Right cardiac atrium (tissue), 5 donors: ENCODE measurements around the gene MAD2L2. TPM values are rescaled to one million over a fixed set of nuclear protein-coding genes. Genes with fewer than 3 reads are reported as not detected.

ENCODE experiments used
- ATAC-seq, 2 donors: fragments of 200-7000 bp; cut with Tn5 transposase; one replicate each; pipeline versions ENCODE4 v1.8.0 to v1.9.1; 2020; ENCODE audit warnings: moderate library complexity in 2 of 2, mild to moderate bottlenecking in 1 of 2
- DNase-seq, 3 donors: peaks; one replicate each; pipeline ENCODE4 v3.0.0-alpha.2; 2020
- H3K27ac ChIP-seq: one replicate; pipeline ENCODE4 v1.5.1; 2013; ENCODE audit warnings: mild to moderate bottlenecking, low read length, control low read depth, moderate library complexity
- H3K27me3 ChIP-seq: one replicate; pipeline ENCODE4 v1.6.1; 2013; ENCODE audit not compliant: control insufficient read depth, insufficient read depth
- H3K4me1 ChIP-seq: one replicate; pipeline ENCODE4 v1.6.1; 2013; ENCODE audit warnings: low read length; ENCODE audit not compliant: control insufficient read depth, insufficient read depth
- H3K4me3 ChIP-seq: one replicate; pipeline ENCODE4 v1.5.1; 2013; ENCODE audit warnings: low read length, control low read depth
- H3K9me3 ChIP-seq: one replicate; pipeline ENCODE4 v1.6.1; 2013; ENCODE audit warnings: low read length; ENCODE audit not compliant: control insufficient read depth
- WGBS: extraction: QIAGEN DNeasy Blood & Tissue Kit; methylation state at CpG from one replicate; pipeline ENCODE4 v1.1.7; 2013; 5-methylcytosine and 5-hydroxymethylcytosine counted together
- intact Hi-C, 4 donors: fragments of 100-400 bp; cut with DNase I; formaldehyde crosslinking; loops; one replicate each; pipeline versions ENCODE4 v1.11.0 to v1.14.0; 2022 to 2023
- polyA plus RNA-seq: library from polyadenylated mRNA; stranded (reverse); fragments of 200-250 nt; gene quantifications from one replicate; pipeline ENCODE4 v1.2.3, GENCODE V29; 2013
- total RNA-seq, 4 donors: library from RNA; stranded (reverse); fragmentation: NEBNext Ultra II Directional; extraction: Animal tissue kit (Norgen Biotek cat#: 25700); gene quantifications; one replicate each; pipeline ENCODE4 v1.2.1, GENCODE V29; 2021
- donor health status: healthy with polysubstance abuse.
- donor health status: DM: no; HTN: yes; CAD: no.
- donor health status: DM: no; HTN: no; CAD: no.
- donor health status: DM: no; HTN: yes; CAD: no; lungs with severe emphysema.
- donor health status: DM: yes; HTN: yes; CAD: no.

The MAD2L2 gene
- total and polyA plus RNA-seq, 5 donors, result 15.5 to 22.8 (median 17.6) TPM

DNA sequence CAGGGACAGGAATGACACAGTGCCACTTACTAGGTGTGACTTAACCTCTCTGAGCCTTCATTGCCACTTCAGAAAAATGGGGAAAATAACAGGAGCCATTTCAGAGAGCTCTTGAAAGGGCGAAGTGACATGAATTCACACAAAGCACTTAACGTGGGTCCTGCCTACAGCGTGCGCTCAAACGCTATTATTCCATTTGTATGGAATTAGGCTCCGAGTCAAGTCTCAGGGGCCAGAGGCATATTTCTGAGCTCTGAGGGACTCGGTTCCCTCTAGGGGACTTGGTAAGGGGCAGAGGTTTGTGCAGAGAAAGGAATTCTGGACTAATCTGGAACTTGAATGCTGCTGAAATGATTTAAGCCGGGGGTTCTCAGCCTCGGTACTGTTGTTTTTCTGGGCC, 24.6 kb upstream of the MAD2L2 start:
- no peaks in the 10 kb centered on the region for H3K27me3 ChIP-seq
- ATAC-seq, result no peak
- WGBS, result 77% methylated on average over 9 of the region's 9 CpGs
- no peaks in the 10 kb centered on the region for H3K9me3 ChIP-seq
- no peak overlapping the region for H3K4me3 ChIP-seq
- no peak for DNase-seq
- no peaks in the 10 kb centered on the region for H3K4me1 ChIP-seq
- H3K27ac ChIP-seq, result no peak overlapping the region
- intact Hi-C loops, result loop anchor here in 2 of 4 donors (5.0 to 10.0 kb wide), 2 partner anchors 43 to 51 kb away; partner anchors contain the start of genes FBXO2 (in 1 of the 2), FBXO44 (in 1 of the 2) and FBXO6 (in 1 of the 2)

DNA sequence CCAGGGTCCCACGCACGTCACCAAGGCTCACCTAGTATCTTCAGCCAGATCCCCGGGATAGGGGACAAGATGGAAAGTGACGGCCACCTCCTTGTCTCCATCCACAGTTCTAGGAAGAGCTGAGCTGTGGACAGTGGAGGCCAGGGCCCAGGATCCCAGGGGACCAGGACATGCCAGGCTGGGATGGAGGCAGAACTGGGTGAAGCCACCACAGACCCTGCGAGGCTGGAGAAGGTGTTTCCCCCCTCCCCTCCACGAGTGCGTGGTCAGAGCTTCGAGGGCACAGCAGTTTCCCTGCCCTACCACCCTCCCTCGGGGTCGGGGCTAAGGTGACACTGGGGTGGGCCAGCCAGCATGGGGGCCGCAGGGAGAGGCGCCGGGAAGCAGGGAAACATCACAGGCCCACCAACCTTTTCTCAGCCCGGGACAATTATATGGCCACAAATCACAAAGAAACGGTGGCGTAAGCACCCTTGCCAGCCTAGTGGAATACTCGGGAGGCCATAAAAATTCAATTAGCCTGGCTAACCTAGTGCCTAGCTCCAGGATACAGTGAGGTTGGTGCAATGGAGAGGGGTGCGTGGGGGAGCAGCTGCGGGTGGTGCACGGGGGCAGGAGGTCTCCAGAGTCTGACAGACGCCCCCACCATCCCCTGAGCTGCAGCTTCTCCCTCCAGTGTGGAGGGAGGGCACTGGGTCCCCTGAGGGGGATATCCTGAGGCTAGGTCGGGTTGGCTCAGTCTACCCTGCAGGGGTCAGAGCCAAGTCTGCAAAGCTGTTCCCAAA, 23.9 kb upstream of the MAD2L2 start:
- intact Hi-C loops, result loop anchor here in 2 of 4 donors (5.0 to 10.0 kb wide), 2 partner anchors 43 to 50 kb away; partner anchors contain the start of genes FBXO2 (in 1 of the 2), FBXO44 (in 1 of the 2) and FBXO6 (in 1 of the 2)
- DNase-seq (no peak), ATAC-seq (no peak)
- Histone ChIP-seq H3K27me3 (no peaks in the 10 kb centered on the region), H3K9me3 (no peaks in the 10 kb centered on the region), H3K27ac (no peak overlapping the region), H3K4me3 (no peak overlapping the region), H3K4me1 (no peaks in the 10 kb centered on the region)
- WGBS, result 79% methylated on average over 22 of the region's 22 CpGs

DNA sequence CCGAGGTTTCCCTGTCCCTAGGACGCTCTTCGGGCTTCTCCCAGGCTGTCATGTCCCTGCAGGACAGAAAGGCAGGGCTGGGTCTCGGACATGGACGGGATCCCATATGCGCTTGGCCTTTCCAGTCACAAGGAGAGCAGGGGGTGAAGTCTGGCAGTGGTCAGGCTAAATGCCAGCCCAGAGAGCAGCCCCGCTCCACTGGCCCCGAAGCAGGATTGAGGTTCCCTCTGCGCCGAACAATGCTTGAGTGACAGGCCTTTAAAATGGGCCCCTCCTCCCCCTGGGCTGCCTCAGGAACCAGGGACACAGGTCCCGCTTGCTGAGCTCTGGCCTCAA, 23.2 kb upstream of the MAD2L2 start:
- Histone ChIP-seq H3K9me3 (no peaks in the 10 kb centered on the region), H3K27ac (no peak overlapping the region), H3K27me3 (no peaks in the 10 kb centered on the region), H3K4me1 (no peaks in the 10 kb centered on the region), H3K4me3 (no peak overlapping the region)
- intact Hi-C loops, result loop anchor here in 1 of 4 donors (10.0 kb wide), 1 partner anchor 49 kb away; the partner anchor contains the start of genes FBXO2 and FBXO44
- 63% methylated on average over 11 of the region's 11 CpGs for WGBS
- no peak for ATAC-seq
- no peak for DNase-seq

DNA sequence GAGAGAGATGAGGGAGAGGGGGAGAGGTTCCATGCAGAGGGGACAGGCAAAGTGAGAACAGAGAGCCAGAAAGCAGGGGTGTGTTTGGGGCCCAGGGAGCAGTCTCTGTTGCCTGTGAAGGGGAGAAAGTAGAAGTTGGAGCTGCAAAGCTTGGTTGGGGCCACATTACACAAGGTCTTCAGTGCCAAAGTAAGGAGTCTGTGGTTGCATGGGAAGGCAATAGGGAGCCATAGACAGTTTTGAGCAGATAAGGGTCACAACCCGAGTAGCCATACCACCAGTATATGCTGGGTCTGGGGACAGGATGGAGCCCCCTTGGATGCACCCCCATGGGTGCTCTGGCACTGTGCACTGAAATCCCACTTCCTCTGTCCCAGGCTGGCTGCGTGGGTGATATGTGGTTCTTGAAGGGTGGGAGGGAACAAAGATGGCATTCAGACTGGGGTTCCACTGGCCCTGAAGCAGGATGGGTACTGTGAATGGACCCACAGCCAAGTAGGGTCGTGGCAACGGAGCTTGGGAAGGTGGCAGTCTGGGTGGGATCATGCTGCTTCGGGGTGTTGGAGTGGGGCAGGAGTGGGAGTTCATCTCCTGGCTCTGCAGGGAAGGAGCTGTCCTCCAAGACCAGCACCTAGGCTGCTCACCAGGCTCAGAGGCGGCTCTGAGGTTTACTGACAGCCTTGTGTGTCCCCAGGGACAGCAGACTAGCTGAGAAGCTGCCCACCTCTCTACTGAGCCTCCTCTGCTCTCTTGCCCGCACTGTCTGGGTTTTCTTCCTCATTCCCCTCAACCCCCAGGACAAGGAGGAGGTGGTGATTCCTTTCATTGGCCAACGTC, 22.6 kb upstream of the MAD2L2 start:
- WGBS, result 60% methylated on average over 8 of the region's 8 CpGs
- H3K4me1 ChIP-seq, result no peaks in the 10 kb centered on the region
- H3K9me3 ChIP-seq, result no peaks in the 10 kb centered on the region
- no peak for ATAC-seq
- no peak for DNase-seq
- H3K4me3 ChIP-seq, result no peak overlapping the region
- no peaks in the 10 kb centered on the region for H3K27me3 ChIP-seq
- no peak overlapping the region for H3K27ac ChIP-seq
- intact Hi-C loops, result loop anchor here in 1 of 4 donors (10.0 kb wide), 1 partner anchor 49 kb away; the partner anchor contains the start of genes FBXO2 and FBXO44

DNA sequence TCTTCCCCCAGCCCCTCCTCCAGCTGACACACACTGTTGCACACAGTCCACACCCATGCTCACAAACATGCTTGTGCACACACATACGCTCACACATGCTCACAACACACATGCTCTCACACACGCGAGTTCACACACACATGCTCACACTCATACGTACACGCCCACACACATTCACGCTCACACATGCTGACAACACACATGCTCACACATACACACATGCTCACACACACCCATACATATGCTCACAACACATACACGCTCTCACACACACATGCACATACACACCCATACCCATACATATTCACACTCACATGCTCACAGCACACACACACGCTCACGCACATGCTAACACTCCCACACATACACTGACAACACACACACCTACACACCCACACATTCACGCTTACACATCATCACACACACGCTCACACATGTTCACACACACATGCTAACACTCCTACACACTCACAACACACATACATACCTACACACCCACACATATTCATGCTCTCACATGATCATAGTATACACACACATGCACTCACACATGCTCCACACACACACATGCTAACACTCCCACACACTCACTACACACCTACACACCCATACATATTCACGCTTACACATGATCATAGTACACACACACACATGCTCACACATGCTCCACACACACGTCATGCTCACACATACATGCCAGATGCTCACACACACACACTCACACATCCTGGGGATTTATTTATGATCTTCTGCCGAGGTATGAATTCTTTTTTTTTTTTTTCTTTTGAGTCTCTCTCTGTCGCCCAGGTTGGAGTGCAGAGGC, 21.2 kb upstream of the MAD2L2 start:
- DNase-seq, result no peak
- H3K4me3 ChIP-seq, result no peak overlapping the region
- no peaks in the 10 kb centered on the region for H3K9me3 ChIP-seq
- no peaks in the 10 kb centered on the region for H3K27me3 ChIP-seq
- no peaks in the 10 kb centered on the region for H3K4me1 ChIP-seq
- WGBS, result 83% methylated on average over 15 of the region's 15 CpGs
- intact Hi-C loops, result loop anchor here in 1 of 4 donors (10.0 kb wide), 1 partner anchor 47 kb away; the partner anchor contains the start of genes FBXO2 and FBXO44
- no peak overlapping the region for H3K27ac ChIP-seq
- no peak for ATAC-seq

DNA sequence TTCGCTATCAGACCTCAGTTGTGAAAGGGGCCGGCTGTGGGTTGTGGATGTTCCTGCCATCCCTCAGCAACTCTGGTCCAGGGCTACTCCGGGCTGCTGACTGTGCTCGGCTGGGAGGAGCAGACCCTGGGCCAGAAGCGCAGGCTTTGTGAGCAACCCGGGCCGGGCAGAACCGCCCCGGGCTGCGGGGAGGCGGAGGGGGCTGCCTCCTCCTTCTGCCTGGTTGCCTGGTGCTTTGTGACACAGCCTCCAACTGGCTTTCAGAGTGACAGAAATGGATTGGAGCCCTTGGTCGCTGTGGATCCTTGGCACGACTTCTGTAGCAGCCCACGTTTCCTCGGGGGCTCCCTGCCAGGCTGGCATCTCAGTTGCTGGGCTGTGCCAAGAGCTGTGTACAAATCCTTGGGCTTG, 20.6 kb upstream of the MAD2L2 start:
- Histone ChIP-seq H3K27me3 (no peaks in the 10 kb centered on the region), H3K27ac (no peak overlapping the region), H3K9me3 (no peaks in the 10 kb centered on the region), H3K4me3 (no peak overlapping the region), H3K4me1 (no peaks in the 10 kb centered on the region)
- WGBS, result 22% methylated on average over 15 of the region's 15 CpGs
- DNase-seq (no peak), ATAC-seq (peak in 1 of 2 donors; percentile 25)
- intact Hi-C loops, result loop anchor here in 1 of 4 donors (10.0 kb wide), 1 partner anchor 47 kb away; the partner anchor contains the start of genes FBXO2 and FBXO44

DNA sequence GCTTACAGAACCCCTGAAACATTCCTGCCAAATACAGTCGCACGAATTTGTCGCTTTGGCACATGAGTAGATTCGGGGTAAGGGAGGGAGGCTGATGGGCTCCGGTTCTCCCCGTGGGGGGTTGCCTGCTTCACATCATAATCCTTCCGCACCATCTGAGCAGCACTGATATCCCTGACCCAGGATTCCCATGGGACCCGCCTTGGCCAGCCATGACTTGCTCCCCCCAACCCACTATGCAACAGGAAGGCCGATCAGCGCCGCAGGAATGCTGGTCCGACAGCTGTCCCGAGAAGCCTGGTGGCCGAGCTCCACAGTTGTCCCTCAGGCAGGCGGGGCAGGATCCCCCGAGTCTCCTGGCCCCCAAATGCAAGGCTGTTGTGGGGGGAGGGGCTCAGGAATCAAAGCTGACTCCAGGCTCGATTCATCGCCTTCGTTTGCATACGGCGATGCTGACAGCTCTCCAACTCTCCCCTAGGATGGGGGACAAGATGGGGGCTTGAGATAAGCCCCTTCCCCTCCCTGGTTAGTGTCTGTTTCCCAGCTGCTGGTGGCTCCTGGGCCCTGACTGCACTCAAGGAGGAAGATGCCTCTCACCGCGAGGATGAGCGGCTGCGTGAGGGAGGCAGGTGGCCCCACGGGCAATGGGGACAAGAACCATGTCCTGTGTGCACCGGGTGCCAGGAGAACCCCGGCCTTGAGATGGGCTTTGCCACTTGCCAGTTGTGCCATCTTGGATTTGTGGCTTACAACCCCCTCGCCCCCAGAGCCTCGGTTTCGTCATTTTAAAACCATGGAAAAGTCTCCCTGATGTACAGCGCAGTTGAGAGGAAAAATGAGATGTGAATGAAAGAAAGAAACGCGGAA, 19.9 kb upstream of the MAD2L2 start:
- no peak overlapping the region for H3K27ac ChIP-seq
- intact Hi-C loops, result loop anchor here in 1 of 4 donors (10.0 kb wide), 1 partner anchor 46 kb away; the partner anchor contains the start of genes FBXO2 and FBXO44
- 34% methylated on average over 34 of the region's 34 CpGs for WGBS
- no peak overlapping the region for H3K4me3 ChIP-seq
- H3K4me1 ChIP-seq, result no peaks in the 10 kb centered on the region
- ATAC-seq (no peak), DNase-seq (no peak)
- no peaks in the 10 kb centered on the region for H3K27me3 ChIP-seq
- H3K9me3 ChIP-seq, result no peaks in the 10 kb centered on the region

DNA sequence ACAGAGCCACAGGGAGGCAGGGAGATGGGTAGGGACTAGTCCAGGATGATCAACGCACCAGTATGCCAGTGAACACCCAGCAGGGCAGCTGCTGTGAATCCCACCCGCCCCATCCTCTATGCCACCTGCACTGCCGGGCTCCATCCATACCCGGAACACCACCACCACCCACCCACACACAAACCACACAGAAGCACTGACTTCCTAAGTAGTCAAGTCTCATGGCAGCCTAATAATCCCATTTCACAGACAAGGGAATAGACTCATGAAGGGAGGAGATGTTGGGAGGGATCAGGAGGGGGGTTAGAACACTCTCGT, 16.9 kb upstream of the MAD2L2 start:
- DNase-seq (no peak), ATAC-seq (no peak)
- intact Hi-C loops, result no loop called here
- Histone ChIP-seq H3K4me3 (no peak overlapping the region), H3K27ac (no peak overlapping the region), H3K4me1 (no peaks in the 10 kb centered on the region), H3K9me3 (no peaks in the 10 kb centered on the region), H3K27me3 (no peaks in the 10 kb centered on the region)
- 78% methylated on average over 5 of the region's 5 CpGs for WGBS

DNA sequence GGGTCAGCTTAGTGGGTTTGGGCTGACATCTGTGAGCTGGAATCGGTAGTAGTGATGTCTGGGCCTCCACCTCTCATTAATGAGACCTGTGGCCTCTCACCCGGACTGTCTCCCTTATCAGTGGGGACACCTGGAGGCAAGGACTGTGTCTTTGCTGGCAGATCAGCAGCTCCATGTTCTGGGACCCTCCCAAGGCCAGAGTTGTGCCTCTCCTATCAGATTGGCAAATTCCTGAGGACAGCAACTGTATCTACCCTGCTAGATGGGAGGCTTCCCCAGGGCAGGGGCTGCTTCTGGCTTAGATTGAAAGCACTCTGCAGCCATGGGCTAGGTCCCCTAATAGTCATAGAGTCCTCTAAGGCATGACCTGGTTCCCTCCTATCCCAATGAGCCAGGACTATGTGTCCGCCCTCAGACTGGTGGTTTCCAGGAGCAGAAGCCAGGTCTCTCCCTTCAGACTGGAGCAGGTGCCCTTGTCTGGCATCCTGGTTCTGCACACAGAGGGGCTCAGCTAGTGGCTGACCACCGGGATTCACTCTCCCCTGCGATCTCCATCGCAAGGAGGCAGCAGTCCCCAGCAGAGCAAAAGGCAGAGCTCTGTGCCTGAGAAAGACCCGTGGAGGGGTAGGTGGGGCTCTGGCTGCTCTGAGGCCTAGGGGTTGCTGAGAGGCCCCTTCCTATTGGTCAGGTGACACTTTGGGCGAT, 16.4 kb upstream of the MAD2L2 start:
- WGBS, result 62% methylated on average over 8 of the region's 8 CpGs
- ATAC-seq, result no peak

More for the DNA sequence above, 16.4 kb upstream of the MAD2L2 start:
- Histone ChIP-seq H3K27me3 (no peaks in the 10 kb centered on the region), H3K4me3 (no peak overlapping the region), H3K4me1 (no peaks in the 10 kb centered on the region), H3K9me3 (no peaks in the 10 kb centered on the region), H3K27ac (no peak overlapping the region)
- no peak for DNase-seq
- intact Hi-C loops, result no loop called here
